OCI-LY1 (cell line): Measurements from ENCODE around the gene TRIM2.

ENCODE experiments used
- H2AFZ ChIP-seq: fragments of 200-600 bp; sonication (generic), shearing (Covaris generic); 2 replicates; pipeline ENCODE4 v1.6.0; 2014; ENCODE audit warnings: antibody characterized with exemption, mild to moderate bottlenecking, low read length
- H3F3A ChIP-seq: fragments of 200-600 bp; sonication (generic), shearing (Covaris generic); 2 replicates; pipeline ENCODE4 v1.6.0; 2014; ENCODE audit warnings: mild to moderate bottlenecking, antibody characterized with exemption, low read length, moderate library complexity; ENCODE audit not compliant: insufficient read depth
- H3K27ac ChIP-seq: fragments of 200-600 bp; sonication (generic); 2 replicates; pipeline ENCODE4 v1.5.1; 2014; ENCODE audit warnings: low read length, mixed run types, mild to moderate bottlenecking, low read depth; ENCODE audit not compliant: poor library complexity, severe bottlenecking
- H3K27me3 ChIP-seq: fragments of 200-600 bp; sonication (generic); 2 replicates; pipeline ENCODE4 v1.6.0; 2014; ENCODE audit warnings: antibody characterized with exemption, mild to moderate bottlenecking, low read length, moderate library complexity; ENCODE audit not compliant: insufficient read depth
- H3K36me3 ChIP-seq: fragments of 200-600 bp; sonication (generic); 2 replicates; pipeline ENCODE4 v1.6.1; 2014; ENCODE audit warnings: mild to moderate bottlenecking, antibody characterized with exemption, low read length, moderate library complexity, mixed read lengths; ENCODE audit not compliant: insufficient read depth
- H3K4me1 ChIP-seq: fragments of 200-600 bp; sonication (generic); 2 replicates; pipeline ENCODE4 v1.5.1; 2014; ENCODE audit warnings: mild to moderate bottlenecking, low read length, moderate library complexity; ENCODE audit not compliant: insufficient read depth, severe bottlenecking
- H3K4me2 ChIP-seq: fragments of 200-600 bp; sonication (generic), shearing (Covaris generic); 2 replicates; pipeline ENCODE4 v1.6.1; 2014; ENCODE audit warnings: low read length
- H3K4me3 ChIP-seq: fragments of 200-600 bp; sonication (generic); 2 replicates; pipeline ENCODE4 v1.5.1; 2014; ENCODE audit warnings: low read length, low read depth, mild to moderate bottlenecking, mixed read lengths; ENCODE audit not compliant: poor library complexity, severe bottlenecking
- H3K79me2 ChIP-seq: fragments of 200-600 bp; shearing (Covaris generic); 2 replicates; pipeline ENCODE4 v1.6.1; 2016; ENCODE audit warnings: mixed run types, low read length, mixed read lengths; ENCODE audit not compliant: insufficient read depth
- H3K9ac ChIP-seq: fragments of 200-600 bp; sonication (generic), shearing (Covaris generic); 2 replicates; pipeline ENCODE4 v1.6.1; 2014; ENCODE audit warnings: mild to moderate bottlenecking, low read length, mixed read lengths
- H3K9me2 ChIP-seq: fragments of 200-600 bp; sonication (generic), shearing (Covaris generic); 2 replicates; pipeline ENCODE4 v1.6.1; 2014; ENCODE audit warnings: low read depth, mild to moderate bottlenecking, low read length, mixed read lengths
- H3K9me3 ChIP-seq: fragments of 200-600 bp; shearing (Covaris generic); 2 replicates; pipeline ENCODE4 v1.6.1; 2014; ENCODE audit warnings: low read length, mixed read lengths
- H4K20me1 ChIP-seq: fragments of 200-600 bp; sonication (generic), shearing (Covaris generic); 2 replicates; pipeline ENCODE4 v1.6.0; 2016; ENCODE audit warnings: mild to moderate bottlenecking, low read length; ENCODE audit not compliant: insufficient read depth
- CTCF ChIP-seq: fragments of 200-600 bp; sonication (generic), shearing (Covaris generic); IDR thresholded peaks from 2 replicates; pipeline ENCODE4 v1.5.1; 2017; ENCODE audit warnings: mild to moderate bottlenecking, antibody characterized with exemption, low read length, moderate library complexity, mixed read lengths
- EZH2 ChIP-seq: fragments of 200-600 bp; sonication (generic), shearing (Covaris generic); IDR thresholded peaks from 2 replicates; pipeline ENCODE4 v1.8.0; 2017; ENCODE audit warnings: borderline replicate concordance, mixed run types, mild to moderate bottlenecking, antibody characterized with exemption, low read length, moderate library complexity, mixed read lengths

TRIM2 gene

GRCh38 chr4:153222707-153223426 lies 18.6 kb downstream of the TRIM2 start:
- H3K4me3 ChIP-seq, result peak overlapping the region; percentile 49
- H3K4me1 ChIP-seq, result peaks cover 15% of the 10 kb centered on the region
- no peak overlapping the region for H2AFZ ChIP-seq
- no peaks in the 10 kb centered on the region for H4K20me1 ChIP-seq
- peaks cover 20% of the 10 kb centered on the region for H3K27me3 ChIP-seq
- H3F3A ChIP-seq, result no peaks in the 10 kb centered on the region
- peak overlapping the region; percentile 58 for H3K4me2 ChIP-seq
- no peak overlapping the region for H3K27ac ChIP-seq
- H3K9me3 ChIP-seq, result peaks cover 9% of the 10 kb centered on the region; the same call in 1 of the 2 replicates
- peak overlapping the region; percentile 0; the same call in 1 of the 2 replicates for H3K9ac ChIP-seq
- no peaks in the 10 kb centered on the region for H3K79me2 ChIP-seq
- H3K36me3 ChIP-seq, result peaks cover 4% of the 10 kb centered on the region; the same call in 1 of the 2 replicates
- TF ChIP-seq EZH2 (no peak), CTCF (no peak)
- no peaks in the 10 kb centered on the region for H3K9me2 ChIP-seq

- Histone ChIP-seq H3K9me3 (peaks cover 9% of the 10 kb centered on the region; the same call in 1 of the 2 replicates), H3K27me3 (peaks cover 20% of the 10 kb centered on the region), H3F3A (no peaks in the 10 kb centered on the region), H3K36me3 (peaks cover 4% of the 10 kb centered on the region; the same call in 1 of the 2 replicates), H4K20me1 (no peaks in the 10 kb centered on the region), H3K4me1 (peaks cover 15% of the 10 kb centered on the region), H3K27ac (no peak overlapping the region), H3K9me2 (no peaks in the 10 kb centered on the region), H3K4me2 (peak overlapping the region; percentile 58), H3K9ac (no peak overlapping the region; the same call in 1 of the 2 replicates), H2AFZ (no peak overlapping the region), H3K79me2 (no peaks in the 10 kb centered on the region), H3K4me3 (peak overlapping the region; percentile 49)
- TF ChIP-seq CTCF, result no peak
- no peak for TF ChIP-seq EZH2
These were observed 19.2 kb downstream of the TRIM2 start for GRCh38 chr4:153223427-153223801.

- Histone ChIP-seq H3K27ac (no peak overlapping the region), H3F3A (no peaks in the 10 kb centered on the region), H2AFZ (no peak overlapping the region), H3K36me3 (peaks cover 4% of the 10 kb centered on the region; the same call in 1 of the 2 replicates), H3K9ac (no peak overlapping the region), H3K4me1 (peaks cover 15% of the 10 kb centered on the region), H3K9me2 (no peaks in the 10 kb centered on the region), H3K4me2 (no peak overlapping the region), H4K20me1 (no peaks in the 10 kb centered on the region), H3K79me2 (no peaks in the 10 kb centered on the region), H3K4me3 (no peak overlapping the region), H3K27me3 (peaks cover 20% of the 10 kb centered on the region), H3K9me3 (peaks cover 9% of the 10 kb centered on the region; the same call in 1 of the 2 replicates)
- no peak for TF ChIP-seq EZH2
- TF ChIP-seq CTCF, result no peak
These were observed 19.7 kb downstream of the TRIM2 start for GRCh38 chr4:153223930-153224329.
